GM18951 (cell line): ENCODE data around the gene KRTAP1-3.
"Not testable (repeated sequence)": the region's sequence is repeated elsewhere in the genome, so short reads cannot be mapped to it uniquely, and the experiment has no call there.

ENCODE experiments used
- POLR2A ChIP-seq: IDR thresholded peaks from 4 replicates; pipeline ENCODE4 v1.6.1; 2011; ENCODE audit warnings: mild to moderate bottlenecking; ENCODE audit not compliant: insufficient read length, insufficient read depth; ENCODE audit errors: extremely low read depth
- in situ Hi-C: fragments of 300-500 bp; cut with MboI; formaldehyde crosslinking; loops from one replicate; pipeline ENCODE4 v1.12.0; 2022; ENCODE audit warnings: low sequenced_read_pairs, mixed read lengths, inconsistent platforms; ENCODE audit not compliant: unreplicated experiment

KRTAP1-3 gene

DNA sequence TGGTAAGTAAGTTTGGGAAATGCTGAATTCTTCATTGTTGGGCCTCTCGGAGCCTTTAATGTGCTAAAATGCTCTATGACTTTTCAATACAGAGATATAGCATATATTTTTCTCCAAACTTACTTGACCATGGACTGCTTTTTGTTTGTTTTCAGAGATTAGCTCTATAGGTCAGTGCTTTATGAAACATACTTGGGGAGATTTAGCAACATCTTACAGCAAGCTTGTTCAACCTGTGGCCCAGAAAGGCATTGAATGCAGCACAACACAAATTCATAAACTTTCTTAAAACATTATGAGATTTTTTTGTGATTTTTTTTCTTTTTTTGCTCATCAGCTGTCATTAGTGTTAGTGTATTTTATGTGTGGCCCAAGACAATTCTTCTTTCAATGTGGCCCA lies 24.7 kb downstream of the KRTAP1-3 start:
- in situ Hi-C loops = no loop called here
- no peak for TF ChIP-seq POLR2A

DNA sequence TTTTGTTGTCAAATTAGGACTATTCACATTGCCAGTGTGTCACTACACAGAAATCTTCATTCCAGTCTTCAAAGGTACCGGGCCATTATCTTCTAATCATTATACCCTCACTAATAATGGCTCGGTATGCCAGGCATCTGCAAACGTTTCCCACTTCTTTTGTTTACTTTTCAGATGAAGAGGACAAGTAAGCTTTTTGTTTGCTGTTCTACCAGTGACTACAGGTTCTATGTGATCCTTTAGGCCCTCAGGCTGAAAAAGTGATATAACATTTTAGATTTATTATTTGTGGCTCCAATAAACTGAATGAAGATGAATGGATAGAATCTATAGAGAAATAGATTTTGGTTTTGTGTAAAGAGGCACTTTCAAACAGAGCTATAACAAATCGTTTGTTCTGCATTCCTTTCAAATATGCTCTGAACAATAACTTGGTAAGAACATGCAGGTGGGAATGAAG lies 25.3 kb downstream of the KRTAP1-3 start:
- no peak for TF ChIP-seq POLR2A
- in situ Hi-C loops = no loop called here

DNA sequence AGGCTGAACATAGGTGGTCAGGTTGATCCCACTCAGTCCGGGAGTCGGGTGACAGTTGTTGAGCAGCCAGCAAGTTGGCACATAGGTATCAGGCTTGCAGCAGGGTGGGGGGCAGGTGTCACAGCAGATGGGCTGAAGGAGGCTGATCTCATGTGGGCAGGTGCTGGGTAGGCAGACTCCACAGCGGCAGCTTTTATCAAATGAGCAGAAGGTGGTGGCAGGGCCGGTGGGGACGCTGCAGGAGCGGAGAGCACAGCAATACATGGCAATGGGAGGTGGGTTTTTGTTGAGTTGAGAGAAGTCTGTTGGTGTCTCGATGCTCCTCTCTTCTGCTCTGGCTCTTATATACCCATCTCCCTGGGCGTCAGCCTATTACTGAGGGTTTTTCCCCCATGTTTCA lies 25.9 kb downstream of the KRTAP1-3 start, which contains the start of gene KRTAP3-1:
Gene KRTAP3-1, minus strand, starts transcription at position 318 of the 400 bp plus-strand sequence. Its CDS starts 54 bp downstream, at position 264.
- in situ Hi-C loops = no loop called here
- TF ChIP-seq POLR2A = no peak

DNA sequence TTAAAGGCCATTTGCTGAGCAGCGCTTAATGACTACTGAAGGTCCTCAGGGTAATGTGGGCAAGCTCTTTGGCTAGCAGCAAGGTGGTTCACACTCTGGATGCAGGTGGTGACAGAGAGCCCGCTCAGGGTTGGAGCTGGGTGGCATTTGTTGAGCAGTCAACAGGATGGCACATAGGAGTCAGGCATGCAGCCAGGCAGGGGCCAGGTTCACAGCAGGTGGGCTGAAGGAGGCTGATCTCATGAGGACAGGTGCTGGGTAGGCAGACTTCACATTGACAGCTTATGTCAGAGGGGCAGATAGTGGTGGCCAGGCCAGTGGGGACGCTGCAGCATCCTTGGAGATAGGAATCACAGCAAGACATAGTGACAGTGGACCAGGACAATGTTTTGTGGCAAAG lies 30.3 kb downstream of the KRTAP1-3 start:
- no peak for TF ChIP-seq POLR2A
- in situ Hi-C loops = no loop called here

DNA sequence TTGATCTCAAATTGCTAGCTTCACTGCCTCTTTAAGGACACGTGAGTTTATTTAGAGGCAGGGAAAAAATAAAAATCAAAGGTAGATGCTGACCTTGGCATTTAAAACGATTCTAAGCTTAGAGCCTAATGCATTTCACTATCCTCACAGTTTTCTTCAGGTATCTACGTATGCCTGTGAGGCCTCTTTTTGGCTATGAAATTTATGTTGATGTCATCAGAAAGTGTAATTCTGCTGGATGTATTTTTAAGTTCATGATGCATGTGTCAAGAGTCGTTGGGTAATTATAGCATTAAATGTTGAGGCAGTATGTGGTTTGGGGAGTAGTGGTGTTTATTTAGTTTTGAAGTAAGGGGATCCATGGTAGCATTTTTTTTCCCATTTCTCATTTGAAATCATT lies 30.7 kb downstream of the KRTAP1-3 start:
- in situ Hi-C loops = no loop called here
- no peak for TF ChIP-seq POLR2A

DNA sequence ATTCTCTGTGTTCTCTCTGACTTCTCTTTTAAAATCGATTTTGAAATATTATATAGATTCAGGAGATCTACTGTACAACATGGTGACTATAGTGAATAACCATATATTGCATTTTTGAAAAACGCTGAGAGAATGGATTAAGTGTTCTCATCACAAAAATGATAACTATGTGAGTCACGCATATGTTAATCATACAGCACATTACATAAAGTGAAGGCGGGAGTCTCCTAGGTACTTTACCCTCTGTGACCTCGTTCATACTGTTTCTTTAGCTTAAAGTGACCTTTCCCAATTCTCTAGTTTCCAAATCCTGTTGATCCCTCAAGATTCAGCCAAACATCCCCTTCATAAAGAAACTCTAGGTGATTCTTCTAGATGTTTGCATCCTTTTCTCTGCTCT lies 31.9 kb downstream of the KRTAP1-3 start:
- no peak for TF ChIP-seq POLR2A
- in situ Hi-C loops = no loop called here

DNA sequence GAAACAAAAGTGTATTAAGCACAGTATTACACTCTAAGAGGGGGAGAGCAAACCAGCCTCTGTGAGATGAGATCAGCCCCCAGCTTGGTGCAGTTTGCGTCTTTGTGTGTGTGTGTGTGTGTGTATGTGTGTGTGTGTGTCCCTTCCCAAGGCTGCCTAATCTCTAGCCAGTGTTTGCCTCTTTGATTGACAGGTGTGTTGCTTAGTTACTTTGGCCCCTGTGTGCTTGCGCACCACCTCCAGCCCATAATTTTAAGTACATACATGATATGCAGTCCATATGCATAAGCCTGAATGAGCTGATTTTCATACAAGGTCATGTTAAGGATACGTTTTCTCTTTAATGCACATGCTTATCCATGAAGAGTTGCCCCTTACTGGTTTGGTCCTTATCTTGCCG lies 32.9 kb downstream of the KRTAP1-3 start:
- in situ Hi-C loops = no loop called here
- TF ChIP-seq POLR2A = no peak

DNA sequence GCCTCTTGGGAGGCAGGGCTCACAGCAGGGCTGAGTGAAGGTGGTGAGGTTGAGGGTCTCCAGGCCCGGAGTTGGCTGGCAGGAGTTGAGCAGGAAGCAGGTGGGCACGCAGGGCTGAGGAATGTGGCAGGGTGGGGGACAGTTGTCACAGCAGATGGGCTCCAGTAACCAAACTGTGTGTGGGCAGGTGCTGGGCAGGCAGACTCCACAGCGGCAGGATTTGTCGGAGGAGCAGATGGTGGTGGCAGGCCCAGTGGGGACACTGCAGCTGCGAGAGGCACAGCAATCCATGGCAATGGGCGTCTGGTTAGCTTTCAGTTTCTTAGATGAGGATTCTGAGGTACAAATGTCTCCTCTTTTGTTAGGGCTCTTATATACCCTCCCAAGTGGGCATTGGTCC lies 35.1 kb downstream of the KRTAP1-3 start, which contains the start of gene KRTAP3-2:
Gene KRTAP3-2, minus strand, starts transcription at position 344 of the 400 bp plus-strand sequence. Its CDS starts 53 bp downstream, at position 291.
- in situ Hi-C loops = not testable (repeated sequence)

DNA sequence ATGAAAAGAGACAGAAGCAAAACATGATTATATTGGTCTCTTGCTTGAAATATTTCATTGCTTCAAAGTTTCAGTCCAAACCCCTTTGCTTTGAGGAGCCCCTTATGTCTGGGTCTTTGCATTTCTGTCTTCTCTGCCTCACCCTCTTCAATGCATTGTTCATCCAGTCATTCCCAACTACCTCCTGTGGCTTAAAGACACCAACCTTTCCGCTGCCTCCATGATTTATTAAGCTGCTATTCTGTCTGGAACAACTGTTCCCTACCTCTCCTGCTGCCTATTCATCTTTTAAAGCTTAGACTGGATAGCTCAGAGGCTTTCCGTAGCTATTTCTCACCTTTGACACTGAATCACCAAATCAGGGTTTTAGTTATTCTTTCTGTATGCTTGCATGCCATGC lies 37.3 kb downstream of the KRTAP1-3 start:
- no peak for TF ChIP-seq POLR2A
- in situ Hi-C loops = no loop called here

DNA sequence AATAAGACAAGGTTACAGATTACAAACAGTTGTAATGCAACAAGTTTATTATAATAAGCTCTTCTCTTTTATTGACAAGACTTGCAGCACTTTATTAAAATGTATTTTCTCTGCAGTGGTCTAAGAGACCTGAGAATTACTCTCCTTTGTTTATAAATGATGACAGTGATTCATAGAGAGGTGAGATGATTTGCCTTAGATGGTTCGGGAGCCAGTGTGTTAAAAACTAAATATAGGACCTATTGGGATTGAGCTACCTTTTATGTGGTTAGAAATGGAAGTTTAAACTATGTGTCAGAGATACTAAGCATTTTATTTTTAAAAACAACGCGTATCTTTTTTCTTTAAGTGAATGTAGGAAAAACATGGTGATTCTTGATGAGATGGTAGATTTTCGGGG lies 37.8 kb downstream of the KRTAP1-3 start:
- no peak for TF ChIP-seq POLR2A
- in situ Hi-C loops = no loop called here

DNA sequence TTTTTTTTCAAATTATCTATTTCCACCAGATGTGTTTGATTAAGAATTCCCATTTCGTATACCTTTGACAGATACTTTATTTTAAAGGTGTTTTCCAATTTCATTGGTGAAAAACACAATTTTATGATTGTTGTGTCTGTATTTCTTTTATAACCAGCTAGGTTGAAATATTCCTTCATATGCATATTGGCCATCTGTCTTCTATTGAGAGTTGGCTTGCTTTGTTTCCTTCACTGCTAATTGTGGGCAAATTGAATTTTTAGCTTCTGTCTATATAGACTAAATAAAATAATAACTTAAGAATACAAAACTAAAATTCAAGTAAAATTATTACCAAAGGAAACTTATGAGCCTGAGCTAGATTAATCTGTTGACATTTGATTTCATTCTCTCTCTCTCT lies 39.6 kb downstream of the KRTAP1-3 start:
- in situ Hi-C loops = no loop called here

DNA sequence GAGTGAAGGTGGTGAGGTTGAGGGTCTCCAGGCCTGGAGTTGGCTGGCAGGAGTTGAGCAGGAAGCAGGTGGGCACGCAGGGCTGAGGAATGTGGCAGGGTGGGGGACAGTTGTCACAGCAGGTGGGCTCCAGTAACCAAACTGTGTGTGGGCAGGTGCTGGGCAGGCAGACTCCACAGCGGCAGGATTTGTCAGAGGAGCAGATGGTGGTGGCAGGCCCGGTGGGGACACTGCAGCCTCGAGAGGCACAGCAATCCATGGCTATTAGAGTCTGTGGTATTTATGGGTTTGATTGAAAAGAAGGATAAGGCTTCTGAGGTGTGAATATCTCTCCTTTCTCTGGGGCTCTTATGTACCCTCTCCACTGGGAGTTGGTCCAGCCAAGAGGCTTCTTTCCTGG lies 40.8 kb downstream of the KRTAP1-3 start, which contains the start of gene KRTAP3-3:
Gene KRTAP3-3, minus strand, starts transcription at position 326 of the 400 bp plus-strand sequence. Its CDS starts 67 bp downstream, at position 259.
- TF ChIP-seq POLR2A = no peak
- in situ Hi-C loops = no loop called here

More for the DNA sequence above, 39.6 kb downstream of the KRTAP1-3 start:
- no peak for TF ChIP-seq POLR2A

DNA sequence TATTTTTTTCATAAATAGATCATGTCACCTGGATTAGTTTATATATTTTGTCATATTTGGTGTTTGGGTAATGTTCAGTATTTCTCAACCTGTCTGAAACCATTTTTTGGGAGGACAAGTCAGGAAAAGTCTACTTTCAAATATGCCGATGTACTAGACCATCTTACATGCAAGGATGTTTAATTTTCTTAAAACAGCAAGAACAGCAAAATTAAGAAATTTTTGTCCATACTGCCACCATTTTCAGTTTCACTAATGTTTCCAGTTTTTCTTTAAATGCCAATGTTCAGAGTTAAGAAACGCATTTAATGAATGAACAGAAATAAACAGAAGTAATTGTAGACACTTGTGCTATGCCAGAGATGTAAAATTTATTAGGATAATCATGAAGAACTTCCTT lies 41.6 kb downstream of the KRTAP1-3 start:
- in situ Hi-C loops = no loop called here

DNA sequence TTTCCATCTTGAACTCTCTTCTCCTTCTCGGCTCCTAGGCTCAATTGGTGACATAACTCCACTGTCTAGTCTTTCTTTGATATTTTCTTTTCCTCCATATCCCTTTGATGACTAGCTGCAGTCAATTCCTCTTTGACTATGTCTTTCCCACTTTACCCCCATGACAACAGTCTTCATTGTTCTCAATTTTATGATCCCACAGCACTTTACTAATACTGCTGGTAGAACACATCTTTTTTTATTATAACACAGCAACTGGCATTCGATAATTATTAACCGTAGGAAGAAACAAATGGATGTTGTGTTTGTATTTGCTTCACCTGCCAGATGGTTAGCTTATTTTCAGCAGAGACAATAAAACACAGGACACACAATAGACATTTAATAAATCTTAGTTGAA lies 42.0 kb downstream of the KRTAP1-3 start:
- no peak for TF ChIP-seq POLR2A
- in situ Hi-C loops = no loop called here

More for the DNA sequence above, 41.6 kb downstream of the KRTAP1-3 start:
- TF ChIP-seq POLR2A = no peak

DNA sequence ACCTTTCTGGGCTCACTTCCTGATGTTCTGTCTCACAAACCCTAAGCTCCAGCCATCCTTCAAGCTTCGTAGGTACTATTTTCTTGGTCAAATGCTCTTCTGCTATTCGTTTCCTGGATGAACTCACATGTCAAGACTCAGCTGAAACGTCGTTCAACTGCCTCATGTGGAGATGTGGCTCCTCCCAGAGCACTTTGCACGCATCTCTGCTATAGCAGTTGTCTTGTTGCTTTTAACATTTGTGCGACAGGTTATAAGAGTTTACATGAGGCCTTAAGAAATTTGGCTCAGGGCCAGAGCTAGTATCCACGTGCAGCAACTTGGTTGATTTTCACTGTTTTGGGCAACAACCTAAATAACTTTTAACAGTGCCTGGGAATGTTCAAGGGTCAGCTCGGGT lies 47.8 kb downstream of the KRTAP1-3 start:
- in situ Hi-C loops = no loop called here

More for the DNA sequence above, 47.8 kb downstream of the KRTAP1-3 start:
- no peak for TF ChIP-seq POLR2A
